Small intestine (tissue), 7 donors: ENCODE measurements around the gene RCE1. TPM values are rescaled to one million over a fixed set of nuclear protein-coding genes. Genes with fewer than 3 reads are reported as not detected.

Experiments used
- DNase-seq, 2 donors: peaks; one replicate each; pipeline versions ENCODE4 v3.0.0 to v3.0.0-alpha.2; 2013
- FAIRE-seq: peaks from 2 replicates; lab custom pipeline; 2012; peaks lifted over from hg19 to GRCh38; lab: Jason Lieb, UNC
- H3K27ac ChIP-seq, 3 donors: one replicate each; pipeline ENCODE4 v1.5.1; 2013; ENCODE audit warnings: low read length in 2 of 3, mild to moderate bottlenecking in 2 of 3, control low read depth in 1 of 3, inconsistent platforms in 1 of 3, low read depth in 1 of 3, moderate library complexity in 1 of 3
- H3K27me3 ChIP-seq, 3 donors: one replicate each; pipeline ENCODE4 v1.6.1; 2013; ENCODE audit warnings: low read length in 3 of 3, inconsistent platforms in 1 of 3; ENCODE audit not compliant: control insufficient read depth in 3 of 3, insufficient read depth in 3 of 3
- H3K36me3 ChIP-seq, 3 donors: one replicate each; pipeline ENCODE4 v1.6.1; 2013; ENCODE audit warnings: low read length in 3 of 3, inconsistent platforms in 1 of 3, low read depth in 1 of 3, mild to moderate bottlenecking in 1 of 3, moderate library complexity in 1 of 3; ENCODE audit not compliant: control insufficient read depth in 3 of 3, insufficient read depth in 2 of 3
- H3K4me1 ChIP-seq, 3 donors: one replicate each; pipeline ENCODE4 v1.6.1; 2013; ENCODE audit warnings: low read length in 2 of 3, inconsistent platforms in 1 of 3, low read depth in 1 of 3, mild to moderate bottlenecking in 1 of 3, moderate library complexity in 1 of 3; ENCODE audit not compliant: control insufficient read depth in 3 of 3, insufficient read depth in 2 of 3
- H3K4me3 ChIP-seq, 3 donors: one replicate each; pipeline ENCODE4 v1.5.1; 2013; ENCODE audit warnings: low read length in 3 of 3, control low read depth in 1 of 3, inconsistent platforms in 1 of 3, low read depth in 1 of 3, mild to moderate bottlenecking in 1 of 3, moderate library complexity in 1 of 3
- H3K9me3 ChIP-seq, 2 donors: one replicate each; pipeline ENCODE4 v1.6.1; 2013; ENCODE audit warnings: low read depth in 1 of 2, low read length in 1 of 2; ENCODE audit not compliant: control insufficient read depth in 2 of 2, insufficient read depth in 1 of 2
- WGBS, 3 donors: extraction: QIAGEN DNeasy Blood & Tissue Kit; methylation state at CpG; one replicate each; pipeline ENCODE4 v1.1.7; 2013; 5-methylcytosine and 5-hydroxymethylcytosine counted together
- polyA plus RNA-seq, 4 donors: library from polyadenylated mRNA; stranded (reverse) in 3 of 4; unstranded in 1 of 4; fragments of 200-250 nt in 3 of 4; fragments of 120-200 nt in 1 of 4; gene quantifications; one replicate each; pipeline versions ENCODE4 v1.2.1 to v1.2.3, GENCODE V29; 2013
- donor health status: healthy with polysubstance abuse.
- donor health status: control.
- donor health status: control.
- donor health status: Bipolar disorder and iron deficiency.
- donor health status: healthy.

Gene RCE1
- polyA plus RNA-seq, 4 donors: 15.1 to 26.9 (median 20.7) TPM

DNA sequence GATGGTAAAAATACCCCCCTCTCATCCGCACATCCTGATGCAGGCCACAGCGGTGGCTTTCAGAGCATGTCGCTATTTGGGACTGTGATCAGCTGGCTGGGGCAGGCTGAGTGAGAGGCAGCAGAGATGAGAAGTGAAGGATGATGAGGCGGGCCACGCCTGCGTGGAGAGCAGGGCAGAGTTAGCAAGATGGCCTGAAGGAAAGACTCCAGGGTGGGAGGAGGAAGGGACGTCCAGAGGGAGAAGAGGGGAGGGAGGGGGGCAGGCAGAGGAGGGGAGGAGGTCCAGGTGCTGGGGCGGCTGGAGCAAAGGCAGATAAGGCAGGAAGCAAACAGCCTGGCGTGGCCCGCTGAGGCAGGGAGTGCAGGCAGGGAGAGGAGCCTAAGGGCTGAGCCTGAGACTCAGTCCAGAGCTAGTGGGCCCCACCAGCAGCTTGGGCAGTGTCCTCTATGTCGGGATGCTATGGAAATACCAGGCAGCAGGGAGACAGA, 42.8 kb downstream of the RCE1 start:
- FAIRE-seq: no peak
- 51 to 67% (median 65%) methylated on average over 11 of the region's 11 CpGs for WGBS, 3 donors

GRCh38 chr11:66886671-66887221, 43.5 kb downstream of the RCE1 start:
- no peaks in the 10 kb centered on the region for H3K27me3 ChIP-seq
- H3K36me3 ChIP-seq: peaks cover 0 to 7% (median 0%) of the 10 kb centered on the region in 3 donors
- peaks cover 0 to 10% (median 0%) of the 10 kb centered on the region in 3 donors for H3K4me1 ChIP-seq
- H3K9me3 ChIP-seq: no peaks in the 10 kb centered on the region
- H3K27ac ChIP-seq: no peak overlapping the region
- FAIRE-seq (no peak), DNase-seq (no peak)
- WGBS, 3 donors: 81 to 91% (median 87%) methylated on average over 14 to 15 of the region's 15 CpGs
- H3K4me3 ChIP-seq: no peak overlapping the region

More for the DNA sequence above, 42.8 kb downstream of the RCE1 start:
- Histone ChIP-seq H3K9me3 (no peaks in the 10 kb centered on the region), H3K27me3 (no peaks in the 10 kb centered on the region), H3K36me3 (peaks cover 0 to 7% (median 0%) of the 10 kb centered on the region in 3 donors), H3K4me1 (peaks cover 0 to 10% (median 0%) of the 10 kb centered on the region in 3 donors), H3K27ac (no peak overlapping the region), H3K4me3 (no peak overlapping the region)
- DNase-seq: no peak

DNA sequence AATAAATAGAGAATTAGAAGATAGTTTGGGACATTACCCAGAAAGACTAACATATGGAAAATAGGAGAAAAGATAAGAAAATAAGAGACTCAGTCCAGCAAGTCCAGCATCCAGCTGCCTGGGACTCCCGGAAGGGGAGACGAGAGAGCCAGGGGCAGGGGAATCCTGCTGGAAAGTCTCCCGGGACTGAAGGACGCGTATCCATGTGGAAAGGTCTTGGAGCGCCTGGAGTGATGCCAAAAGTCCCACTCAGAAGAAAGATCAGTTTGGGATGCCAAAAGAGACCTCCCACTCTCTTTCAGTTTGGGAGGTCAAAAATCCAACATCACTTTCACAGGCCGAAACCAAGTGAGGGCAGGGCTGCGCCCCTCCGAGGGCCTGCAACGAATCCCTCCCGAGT, 44.3 kb downstream of the RCE1 start:
- Histone ChIP-seq H3K4me3 (no peak overlapping the region), H3K36me3 (peaks cover 0 to 7% (median 0%) of the 10 kb centered on the region in 3 donors), H3K27me3 (no peaks in the 10 kb centered on the region), H3K4me1 (peaks cover 0 to 9% (median 0%) of the 10 kb centered on the region in 3 donors), H3K27ac (no peak overlapping the region), H3K9me3 (no peaks in the 10 kb centered on the region)
- DNase-seq (no peak), FAIRE-seq (no peak)
- WGBS, 3 donors: 75 to 90% (median 76%) methylated on average over 11 of the region's 11 CpGs

DNA sequence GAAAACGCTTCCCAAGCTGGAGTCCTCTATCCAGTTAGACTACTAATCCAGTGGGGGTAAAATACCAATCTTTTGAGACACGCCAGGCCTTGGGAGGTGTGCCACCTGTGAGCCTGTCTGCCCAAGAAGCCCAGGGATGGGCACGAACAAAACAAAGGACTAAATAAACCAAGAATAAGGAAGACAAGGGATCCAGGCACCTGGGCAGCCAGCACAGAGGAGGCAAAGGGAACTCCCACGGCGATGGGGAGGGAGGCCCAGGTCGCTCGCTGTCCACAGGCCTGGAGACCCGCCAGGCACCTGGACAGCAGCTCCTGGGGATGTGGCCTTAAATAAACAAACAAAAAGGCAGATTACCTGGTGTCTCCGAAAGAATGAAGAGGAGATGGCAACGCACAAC, 45.0 kb downstream of the RCE1 start:
- Histone ChIP-seq H3K4me3 (no peak overlapping the region), H3K4me1 (peaks cover 0 to 3% (median 0%) of the 10 kb centered on the region in 3 donors), H3K27me3 (no peaks in the 10 kb centered on the region), H3K27ac (no peak overlapping the region), H3K9me3 (no peaks in the 10 kb centered on the region), H3K36me3 (peaks cover 0 to 7% (median 0%) of the 10 kb centered on the region in 3 donors)
- FAIRE-seq (no peak), DNase-seq (no peak)
- 89 to 94% (median 91%) methylated on average over 10 of the region's 10 CpGs for WGBS, 3 donors

DNA sequence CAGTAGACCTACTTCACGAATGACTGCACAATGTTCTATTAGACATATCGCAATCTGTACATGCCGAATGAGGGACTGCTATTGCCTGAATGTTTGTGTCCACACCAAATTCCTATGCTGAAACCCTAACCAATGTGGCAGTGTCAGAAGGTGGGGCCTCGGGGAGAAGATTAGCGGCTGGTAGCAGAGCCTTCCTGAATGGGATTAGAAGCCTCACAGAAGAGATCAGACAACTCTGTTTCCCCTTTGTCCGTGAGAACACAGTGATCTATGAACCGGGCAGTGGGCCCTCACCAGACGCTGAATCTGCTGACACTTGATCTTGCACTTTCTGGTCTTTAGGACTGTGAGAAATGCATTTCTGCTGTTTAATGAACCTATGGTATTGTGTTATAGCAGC, 46.7 kb downstream of the RCE1 start:
- H3K9me3 ChIP-seq: no peaks in the 10 kb centered on the region
- H3K4me1 ChIP-seq: no peaks in the 10 kb centered on the region
- WGBS, 3 donors: 79 to 83% (median 82%) methylated on average over 8 of the region's 8 CpGs
- H3K27ac ChIP-seq: no peak overlapping the region
- no peak overlapping the region for H3K4me3 ChIP-seq
- FAIRE-seq (no peak), DNase-seq (no peak)
- peaks cover 0 to 7% (median 0%) of the 10 kb centered on the region in 3 donors for H3K36me3 ChIP-seq
- H3K27me3 ChIP-seq: no peaks in the 10 kb centered on the region

DNA sequence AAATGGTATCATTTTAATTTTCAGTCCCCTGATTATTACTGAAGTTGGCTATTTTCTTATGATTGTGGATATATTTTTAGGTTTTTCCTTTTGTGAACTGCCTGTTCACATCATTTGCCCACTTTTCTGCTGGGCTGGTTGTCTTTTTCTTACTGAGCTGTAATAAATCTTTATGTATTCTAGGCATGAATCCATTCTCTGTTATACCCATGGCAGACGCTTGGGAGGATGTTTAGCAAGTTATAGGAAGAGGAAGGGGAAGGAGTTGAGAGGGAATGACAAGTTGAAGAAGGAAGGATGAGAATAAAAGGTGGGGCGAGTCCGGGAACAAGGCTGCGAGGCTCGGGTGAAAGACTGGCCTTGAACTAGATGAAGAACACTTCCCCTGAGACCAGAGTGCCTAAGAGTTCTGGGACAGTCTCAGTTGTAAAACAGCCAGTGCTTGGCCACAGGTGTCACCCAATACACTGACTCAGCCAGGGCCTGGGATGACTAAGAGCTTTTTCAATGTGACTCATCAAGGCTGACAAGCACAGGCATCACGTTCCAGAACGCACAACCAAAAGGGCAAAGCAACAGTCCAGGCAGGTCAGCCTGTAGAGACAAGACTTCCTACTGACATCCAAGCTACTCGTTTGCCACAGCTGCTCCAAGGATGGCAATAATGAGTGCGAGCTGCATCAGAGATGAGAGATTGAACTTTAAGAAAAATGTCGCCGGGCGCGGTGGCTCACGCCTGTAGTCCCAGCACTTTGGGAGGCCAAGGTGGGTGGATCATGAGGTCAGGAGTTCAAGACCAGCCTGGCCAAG, 48.8 kb downstream of the RCE1 start:
- Histone ChIP-seq H3K27me3 (no peaks in the 10 kb centered on the region), H3K4me3 (no peak overlapping the region), H3K4me1 (no peaks in the 10 kb centered on the region), H3K36me3 (peaks cover 0 to 4% (median 0%) of the 10 kb centered on the region in 3 donors), H3K9me3 (no peaks in the 10 kb centered on the region), H3K27ac (no peak overlapping the region)
- peak; percentile 36 to 90 for DNase-seq
- 56 to 71% (median 56%) methylated on average over 14 of the region's 14 CpGs for WGBS, 3 donors
- no peak for FAIRE-seq

- no peak overlapping the region for H3K4me3 ChIP-seq
- no peaks in the 10 kb centered on the region for H3K9me3 ChIP-seq
- peaks cover 0 to 2% (median 0%) of the 10 kb centered on the region in 3 donors for H3K36me3 ChIP-seq
- FAIRE-seq (no peak), DNase-seq (no peak)
- WGBS, 3 donors: 64 to 70% (median 68%) methylated on average over 6 of the region's 6 CpGs
- no peaks in the 10 kb centered on the region for H3K27me3 ChIP-seq
- H3K4me1 ChIP-seq: no peaks in the 10 kb centered on the region
- H3K27ac ChIP-seq: no peak overlapping the region
Observed at GRCh38 chr11:66892911-66893310, 49.7 kb downstream of the RCE1 start.

- Histone ChIP-seq H3K36me3 (no peaks in the 10 kb centered on the region), H3K9me3 (no peaks in the 10 kb centered on the region), H3K27me3 (no peaks in the 10 kb centered on the region), H3K4me1 (no peaks in the 10 kb centered on the region), H3K4me3 (no peak overlapping the region), H3K27ac (no peak overlapping the region)
- no peak for DNase-seq
- FAIRE-seq: no peak
- WGBS, 3 donors: 70 to 88% (median 72%) methylated on average over 2 of the region's 2 CpGs
Observed at GRCh38 chr11:66894141-66894540, 50.9 kb downstream of the RCE1 start.
